Lower lobe of right lung (tissue), 2 donors: ENCODE data around the gene ACTR3C. TPM values are rescaled to one million over a fixed set of nuclear protein-coding genes. Genes with fewer than 3 reads are reported as not detected.
A peak's percentile ranks its signal among the peaks of the same experiment; 100 is the strongest.

Experiments
- ATAC-seq, 2 donors: fragments of 200-7000 bp; cut with Tn5 transposase; one replicate each; pipeline ENCODE4 v1.9.1; 2020 to 2022; ENCODE audit warnings: mild to moderate bottlenecking in 2 of 2, moderate library complexity in 2 of 2
- DNase-seq: peaks from one replicate; pipeline ENCODE4 v3.0.0-alpha.2; 2020
- H3K27ac ChIP-seq: fragments of 200-600 bp; one replicate; pipeline ENCODE4 v1.8.0; 2022
- H3K27me3 ChIP-seq: fragments of 200-600 bp; one replicate; pipeline ENCODE4 v1.8.0; 2022; ENCODE audit warnings: low read depth
- H3K36me3 ChIP-seq: fragments of 200-600 bp; one replicate; pipeline ENCODE4 v1.8.0; 2022; ENCODE audit warnings: mild to moderate bottlenecking
- H3K4me1 ChIP-seq: fragments of 200-600 bp; one replicate; pipeline ENCODE4 v1.8.0; 2022
- H3K4me3 ChIP-seq: fragments of 200-600 bp; one replicate; pipeline ENCODE4 v1.8.0; 2022; ENCODE audit warnings: mild to moderate bottlenecking
- H3K9me3 ChIP-seq: fragments of 200-600 bp; one replicate; pipeline ENCODE4 v1.8.0; 2022
- intact Hi-C: fragments of 100-400 bp; cut with DNase I; formaldehyde crosslinking; loops from one replicate; pipeline ENCODE4 v1.11.0; 2022
- total RNA-seq: library from RNA; stranded (reverse); fragmentation: NEBNext Ultra II Directional; extraction: Animal tissue kit (Norgen Biotek cat#: 25700); gene quantifications from one replicate; pipeline ENCODE4 v1.2.1, GENCODE V29; 2021
- TF ChIP-seq, protein P1 (sequence below): fragments of 200-600 bp; IDR thresholded peaks from one replicate; pipeline ENCODE4 v1.8.0; 2022; ENCODE audit warnings: antibody characterized with exemption, mild to moderate bottlenecking
- donor health status: DM: no; HTN: yes; CAD: no; lungs with severe emphysema.

Gene ACTR3C
- total RNA-seq, 1 donor from 2014 or later: 18.6 TPM

- no peak for DNase-seq
- TF ChIP-seq, protein P1, sequence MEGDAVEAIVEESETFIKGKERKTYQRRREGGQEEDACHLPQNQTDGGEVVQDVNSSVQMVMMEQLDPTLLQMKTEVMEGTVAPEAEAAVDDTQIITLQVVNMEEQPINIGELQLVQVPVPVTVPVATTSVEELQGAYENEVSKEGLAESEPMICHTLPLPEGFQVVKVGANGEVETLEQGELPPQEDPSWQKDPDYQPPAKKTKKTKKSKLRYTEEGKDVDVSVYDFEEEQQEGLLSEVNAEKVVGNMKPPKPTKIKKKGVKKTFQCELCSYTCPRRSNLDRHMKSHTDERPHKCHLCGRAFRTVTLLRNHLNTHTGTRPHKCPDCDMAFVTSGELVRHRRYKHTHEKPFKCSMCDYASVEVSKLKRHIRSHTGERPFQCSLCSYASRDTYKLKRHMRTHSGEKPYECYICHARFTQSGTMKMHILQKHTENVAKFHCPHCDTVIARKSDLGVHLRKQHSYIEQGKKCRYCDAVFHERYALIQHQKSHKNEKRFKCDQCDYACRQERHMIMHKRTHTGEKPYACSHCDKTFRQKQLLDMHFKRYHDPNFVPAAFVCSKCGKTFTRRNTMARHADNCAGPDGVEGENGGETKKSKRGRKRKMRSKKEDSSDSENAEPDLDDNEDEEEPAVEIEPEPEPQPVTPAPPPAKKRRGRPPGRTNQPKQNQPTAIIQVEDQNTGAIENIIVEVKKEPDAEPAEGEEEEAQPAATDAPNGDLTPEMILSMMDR: no peak
- Histone ChIP-seq H3K27me3 (no peaks in the 10 kb centered on the region), H3K4me3 (no peak overlapping the region), H3K27ac (no peak overlapping the region), H3K9me3 (no peaks in the 10 kb centered on the region), H3K4me1 (peaks cover 6% of the 10 kb centered on the region), H3K36me3 (no peaks in the 10 kb centered on the region)
- no peak for ATAC-seq
- intact Hi-C loops: no loop called here
Observed at GRCh38 chr7:150357771-150358427, 34.6 kb upstream of the ACTR3C start.

GRCh38 chr7:150357270-150357669, 33.9 kb upstream of the ACTR3C start:
- H3K9me3 ChIP-seq: no peaks in the 10 kb centered on the region
- H3K4me3 ChIP-seq: no peak overlapping the region
- peak in 1 of 2 donors; percentile 24 for ATAC-seq
- no peak overlapping the region for H3K27ac ChIP-seq
- no peak for DNase-seq
- H3K27me3 ChIP-seq: no peaks in the 10 kb centered on the region
- TF ChIP-seq, protein P1: no peak
- intact Hi-C loops: no loop called here
- H3K36me3 ChIP-seq: no peaks in the 10 kb centered on the region
- H3K4me1 ChIP-seq: peaks cover 6% of the 10 kb centered on the region

GRCh38 chr7:150356265-150356897, 33.0 kb upstream of the ACTR3C start:
- ATAC-seq: peak; percentile 8 to 46
- intact Hi-C loops: no loop called here
- DNase-seq: no peak

GRCh38 chr7:150355666-150356059, 32.3 kb upstream of the ACTR3C start:
- Histone ChIP-seq H3K4me3 (no peak overlapping the region), H3K27ac (no peak overlapping the region), H3K36me3 (no peaks in the 10 kb centered on the region), H3K27me3 (no peaks in the 10 kb centered on the region), H3K9me3 (no peaks in the 10 kb centered on the region), H3K4me1 (peaks cover 6% of the 10 kb centered on the region)
- intact Hi-C loops: no loop called here
- ATAC-seq (no peak), DNase-seq (no peak)
- TF ChIP-seq, protein P1: no peak

More at GRCh38 chr7:150356265-150356897, 33.0 kb upstream of the ACTR3C start:
- Histone ChIP-seq H3K27me3 (no peaks in the 10 kb centered on the region), H3K36me3 (no peaks in the 10 kb centered on the region), H3K4me3 (no peak overlapping the region), H3K27ac (no peak overlapping the region), H3K4me1 (peaks cover 6% of the 10 kb centered on the region), H3K9me3 (no peaks in the 10 kb centered on the region)
- TF ChIP-seq, protein P1: peak; percentile 54

DNA sequence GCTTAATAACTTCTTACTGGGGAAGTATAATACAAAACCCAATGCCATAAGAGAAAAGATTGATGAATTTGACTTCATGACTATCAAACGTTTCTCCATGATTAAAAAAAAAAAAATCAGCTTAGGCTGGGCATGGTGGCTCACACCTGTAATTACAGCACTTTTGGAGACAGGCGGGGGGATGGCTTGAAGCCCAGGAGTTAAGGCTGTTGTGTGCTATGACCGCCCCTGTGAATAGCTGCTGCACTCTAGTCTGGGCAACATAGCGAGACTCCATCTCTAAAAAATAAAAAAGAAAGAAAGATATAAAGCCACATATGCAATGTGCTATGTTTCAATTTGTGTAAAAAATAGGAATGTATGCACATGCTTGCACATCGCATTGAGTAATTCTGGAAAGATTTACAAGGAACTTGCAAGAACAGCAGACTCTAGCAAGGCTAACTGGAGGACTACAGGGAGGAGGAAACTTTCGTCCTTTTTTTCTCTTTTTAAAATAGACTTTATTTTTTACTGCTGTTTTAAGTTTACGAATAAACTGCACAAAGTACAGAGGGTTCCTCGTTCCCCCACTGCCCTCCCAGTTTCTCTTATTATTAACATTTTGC, 28.3 kb upstream of the ACTR3C start:
- no peaks in the 10 kb centered on the region for H3K9me3 ChIP-seq
- H3K27ac ChIP-seq: no peak overlapping the region
- TF ChIP-seq, protein P1: no peak
- H3K4me3 ChIP-seq: no peak overlapping the region
- H3K36me3 ChIP-seq: no peaks in the 10 kb centered on the region
- ATAC-seq (no peak), DNase-seq (no peak)
- no peaks in the 10 kb centered on the region for H3K27me3 ChIP-seq
- intact Hi-C loops: no loop called here
- H3K4me1 ChIP-seq: peaks cover 6% of the 10 kb centered on the region
